ENCODE results near the gene TPX2. TPM values are rescaled to one million over a fixed set of nuclear protein-coding genes. Genes with fewer than 3 reads are reported as not detected.

Gene TPX2
- total RNA-seq, 1 donor, result 18.5 TPM

- no peak overlapping the region for H3K27ac ChIP-seq (ENCODE audit: low read depth, low read length)
- TF ChIP-seq CTCF (IDR thresholded peaks at IDR 0.05; ENCODE audit: extremely low read depth, low read depth, low read length), result no peak
- peaks cover 35% of the 10 kb centered on the region for H3K79me2 ChIP-seq (ENCODE audit: insufficient read depth, low read length)
- H3K36me3 ChIP-seq (ENCODE audit: insufficient read depth, low read length), result peaks cover 55% of the 10 kb centered on the region
- DNase-seq (ENCODE audit: insufficient read length, low spot score, missing footprints), result no peak
- H3K4me2 ChIP-seq (ENCODE audit: insufficient read depth, low read length), result no peak overlapping the region
- H3K9me3 ChIP-seq (ENCODE audit: low read depth, low read length), result no peaks in the 10 kb centered on the region
- H2AFZ ChIP-seq (ENCODE audit: low read length), result no peak overlapping the region
- no peaks in the 10 kb centered on the region for H3K4me1 ChIP-seq (ENCODE audit: insufficient read depth, low read length)
- H3K4me3 ChIP-seq (ENCODE audit: insufficient read depth, low read length), result no peak overlapping the region
- H4K20me1 ChIP-seq (ENCODE audit: insufficient read depth, low read length), result no peaks in the 10 kb centered on the region
- H3K27me3 ChIP-seq (ENCODE audit: insufficient read depth, low read length), result no peaks in the 10 kb centered on the region
Observed at GRCh38 chr20:31774408-31774807, 35.3 kb downstream of the TPX2 start.

- Histone ChIP-seq H3K9me3 (ENCODE audit: low read depth, low read length) (no peaks in the 10 kb centered on the region), H3K36me3 (ENCODE audit: insufficient read depth, low read length) (peaks cover 68% of the 10 kb centered on the region), H3K4me1 (ENCODE audit: insufficient read depth, low read length) (peaks cover 4% of the 10 kb centered on the region), H4K20me1 (ENCODE audit: insufficient read depth, low read length) (no peaks in the 10 kb centered on the region), H3K27me3 (ENCODE audit: insufficient read depth, low read length) (no peaks in the 10 kb centered on the region), H3K4me2 (ENCODE audit: insufficient read depth, low read length) (no peak overlapping the region), H3K27ac (ENCODE audit: low read depth, low read length) (no peak overlapping the region), H3K79me2 (ENCODE audit: insufficient read depth, low read length) (peaks cover 17% of the 10 kb centered on the region), H3K4me3 (ENCODE audit: insufficient read depth, low read length) (no peak overlapping the region), H2AFZ (ENCODE audit: low read length) (no peak overlapping the region)
- no peak for DNase-seq (ENCODE audit: insufficient read length, low spot score, missing footprints)
- no peak for TF ChIP-seq CTCF (IDR thresholded peaks at IDR 0.05; ENCODE audit: extremely low read depth, low read depth, low read length)
Observed at GRCh38 chr20:31780839-31781238, 41.7 kb downstream of the TPX2 start.

GRCh38 chr20:31781945-31782344, 42.9 kb downstream of the TPX2 start:
- no peak for TF ChIP-seq CTCF (IDR thresholded peaks at IDR 0.05; ENCODE audit: extremely low read depth, low read depth, low read length)
- Histone ChIP-seq H3K27me3 (ENCODE audit: insufficient read depth, low read length) (no peaks in the 10 kb centered on the region), H3K27ac (ENCODE audit: low read depth, low read length) (no peak overlapping the region), H2AFZ (ENCODE audit: low read length) (no peak overlapping the region), H3K4me3 (ENCODE audit: insufficient read depth, low read length) (no peak overlapping the region), H3K9me3 (ENCODE audit: low read depth, low read length) (no peaks in the 10 kb centered on the region), H4K20me1 (ENCODE audit: insufficient read depth, low read length) (no peaks in the 10 kb centered on the region), H3K4me1 (ENCODE audit: insufficient read depth, low read length) (peaks cover 4% of the 10 kb centered on the region), H3K36me3 (ENCODE audit: insufficient read depth, low read length) (peaks cover 72% of the 10 kb centered on the region), H3K4me2 (ENCODE audit: insufficient read depth, low read length) (no peak overlapping the region), H3K79me2 (ENCODE audit: insufficient read depth, low read length) (peaks cover 21% of the 10 kb centered on the region)
- DNase-seq (ENCODE audit: insufficient read length, low spot score, missing footprints), result no peak

- peaks cover 17% of the 10 kb centered on the region for H3K4me1 ChIP-seq (ENCODE audit: insufficient read depth, low read length)
- H3K4me3 ChIP-seq (ENCODE audit: insufficient read depth, low read length), result no peak overlapping the region
- TF ChIP-seq CTCF (IDR thresholded peaks at IDR 0.05; ENCODE audit: extremely low read depth, low read depth, low read length), result no peak
- peaks cover 18% of the 10 kb centered on the region for H3K79me2 ChIP-seq (ENCODE audit: insufficient read depth, low read length)
- no peak overlapping the region for H3K27ac ChIP-seq (ENCODE audit: low read depth, low read length)
- H2AFZ ChIP-seq (ENCODE audit: low read length), result no peak overlapping the region
- peaks cover 48% of the 10 kb centered on the region for H3K36me3 ChIP-seq (ENCODE audit: insufficient read depth, low read length)
- H3K9me3 ChIP-seq (ENCODE audit: low read depth, low read length), result no peaks in the 10 kb centered on the region
- no peaks in the 10 kb centered on the region for H3K27me3 ChIP-seq (ENCODE audit: insufficient read depth, low read length)
- no peak overlapping the region for H3K4me2 ChIP-seq (ENCODE audit: insufficient read depth, low read length)
- no peak for DNase-seq (ENCODE audit: insufficient read length, low spot score, missing footprints)
- no peaks in the 10 kb centered on the region for H4K20me1 ChIP-seq (ENCODE audit: insufficient read depth, low read length)
Observed at GRCh38 chr20:31784354-31785044, 45.4 kb downstream of the TPX2 start.
